HPDE6-E6E7 (cell line): ENCODE data around the gene HLA-DPA1.

Experiments
- DNase-seq: peaks from one replicate; pipeline ENCODE4 v3.0.0; 2011; ENCODE audit warnings: missing footprints; ENCODE audit errors: extremely low spot score

HLA-DPA1 gene

DNA sequence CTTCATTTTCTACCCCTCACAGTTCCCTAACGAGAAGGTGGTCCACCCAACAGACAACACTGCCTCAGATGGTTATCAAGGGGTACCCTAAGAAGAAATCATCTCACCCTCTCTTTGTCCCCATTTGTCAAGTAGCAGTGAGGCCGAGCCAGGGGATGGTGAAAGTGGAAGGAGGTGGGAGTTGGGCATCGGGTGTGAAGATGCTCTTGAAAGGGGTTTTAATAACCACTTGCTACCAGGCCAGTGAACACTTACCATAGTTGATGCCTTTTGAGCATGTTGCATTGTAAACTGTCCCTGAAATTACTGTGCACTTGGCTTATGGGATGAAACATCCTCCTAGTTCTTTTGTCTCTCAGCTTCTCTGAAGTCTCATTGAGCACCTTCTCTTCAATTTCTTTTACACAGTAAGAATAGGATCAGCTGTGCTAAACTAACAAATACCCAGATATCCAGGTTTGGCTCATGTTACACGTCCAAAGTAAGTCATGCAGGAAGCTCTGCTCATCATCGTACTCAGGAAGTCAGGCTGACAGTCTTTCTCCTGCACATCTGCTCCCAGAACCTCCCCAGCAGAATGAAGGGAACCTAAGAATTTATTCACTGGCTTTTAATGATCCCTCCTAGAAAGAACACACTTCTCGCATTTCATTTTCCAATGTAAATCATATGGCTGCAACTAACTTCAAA is 15.6 kb upstream of the HLA-DPA1 start:
- no peak for DNase-seq

DNA sequence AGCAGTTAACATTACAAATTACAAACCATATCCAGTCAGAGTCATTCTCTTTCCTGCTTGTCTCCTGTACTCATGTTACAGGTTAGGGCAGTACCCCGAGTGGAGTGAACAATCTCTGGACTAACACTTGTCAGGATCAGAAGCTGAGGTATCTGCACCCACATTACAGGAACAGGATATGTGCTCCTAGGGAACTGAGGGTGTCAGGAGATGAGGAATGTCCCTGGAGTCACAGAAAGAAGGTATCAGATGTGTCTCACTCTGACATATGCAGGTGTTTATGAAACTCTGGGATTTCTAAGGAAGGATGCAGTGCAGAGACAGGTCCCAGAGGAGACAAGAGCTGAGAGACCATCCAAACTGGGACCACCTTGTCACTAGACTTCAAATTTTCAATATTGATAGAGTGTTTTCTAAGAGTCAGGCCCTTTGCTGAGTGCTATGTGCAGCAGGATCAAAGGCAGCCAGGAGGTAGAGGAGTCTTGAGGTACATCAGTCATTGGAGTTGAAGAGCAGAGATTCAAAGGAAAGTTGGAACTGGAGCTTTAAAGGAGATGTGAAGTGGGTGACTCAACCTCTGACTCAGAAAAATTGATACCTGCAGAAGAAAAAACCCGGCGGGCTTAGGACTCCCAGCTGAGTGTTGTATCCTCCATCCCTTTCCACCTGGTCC is 14.9 kb upstream of the HLA-DPA1 start:
- DNase-seq: peak; percentile 42

DNA sequence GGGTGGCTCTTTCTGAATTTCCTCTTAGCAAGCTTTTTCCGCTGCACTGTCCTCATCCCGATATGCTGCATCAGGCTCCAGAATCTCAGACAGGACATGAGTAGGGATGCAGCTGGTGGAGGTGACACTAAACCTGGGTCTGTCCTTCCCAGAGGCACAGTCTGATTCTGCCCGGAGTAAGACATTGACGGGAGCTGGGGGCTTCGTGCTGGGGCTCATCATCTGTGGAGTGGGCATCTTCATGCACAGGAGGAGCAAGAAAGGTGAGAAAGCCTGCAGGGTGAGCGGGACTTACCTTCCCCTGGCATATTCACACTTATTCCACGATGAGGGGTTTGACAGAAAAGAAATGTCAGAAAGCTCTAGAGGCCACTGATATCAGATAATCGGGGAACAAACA is 12.2 kb upstream of the HLA-DPA1 start:
- no peak for DNase-seq

GRCh38 chr6:33082702-33083101 is 9.3 kb upstream of the HLA-DPA1 start:
- DNase-seq: no peak

GRCh38 chr6:33081098-33081824 is 7.8 kb upstream of the HLA-DPA1 start:
- no peak for DNase-seq

- no peak for DNase-seq
Measured at GRCh38 chr6:33080127-33081089, 7.0 kb upstream of the HLA-DPA1 start.

DNA sequence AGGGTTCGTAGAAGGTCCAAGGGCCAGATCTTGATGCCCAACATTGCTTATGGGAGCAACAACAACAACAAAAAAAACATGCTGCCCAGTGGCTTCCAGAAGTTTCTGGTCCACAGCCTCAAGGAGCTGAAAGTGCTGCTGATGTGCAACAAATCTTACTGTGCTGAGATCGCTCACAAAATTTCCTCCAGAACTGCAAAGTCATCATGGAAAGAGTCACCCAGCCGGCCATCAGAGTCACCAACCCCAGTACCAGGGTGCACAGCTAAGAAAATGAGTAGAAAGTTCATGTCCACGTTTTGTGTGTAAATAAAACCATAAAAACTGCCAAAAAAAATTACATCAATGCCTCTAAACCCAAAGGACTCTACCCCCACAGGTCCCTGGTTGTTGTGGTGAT is 6.1 kb upstream of the HLA-DPA1 start:
- no peak for DNase-seq

DNA sequence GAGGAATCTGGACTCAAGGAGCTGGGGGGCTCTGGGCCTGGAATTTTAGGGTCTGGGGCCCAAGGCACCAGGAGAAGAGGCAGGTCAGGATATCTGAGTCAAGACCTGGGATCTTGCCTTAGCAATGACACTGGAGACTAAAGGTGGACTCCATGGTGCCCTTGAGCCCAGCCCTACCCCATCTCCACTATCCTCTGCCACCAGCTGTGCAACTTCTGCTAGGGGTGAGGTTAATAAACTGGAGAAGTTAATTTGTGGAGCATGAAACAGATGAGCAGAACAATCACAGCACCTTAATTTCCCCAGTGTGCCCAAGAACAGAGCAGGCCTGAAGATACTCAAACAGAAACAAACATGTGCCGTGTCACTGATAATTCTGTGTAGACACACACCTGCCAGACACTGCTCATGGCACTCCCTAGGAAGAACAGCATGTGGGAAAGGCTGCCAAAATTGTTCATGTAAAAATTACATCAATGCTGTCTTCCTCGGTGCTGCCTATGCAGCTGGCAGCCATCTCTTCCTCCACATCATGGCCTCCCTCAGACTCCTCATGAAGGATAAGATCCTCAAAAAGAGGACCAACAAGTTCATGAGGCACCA is 5.6 kb upstream of the HLA-DPA1 start:
- DNase-seq: no peak

DNA sequence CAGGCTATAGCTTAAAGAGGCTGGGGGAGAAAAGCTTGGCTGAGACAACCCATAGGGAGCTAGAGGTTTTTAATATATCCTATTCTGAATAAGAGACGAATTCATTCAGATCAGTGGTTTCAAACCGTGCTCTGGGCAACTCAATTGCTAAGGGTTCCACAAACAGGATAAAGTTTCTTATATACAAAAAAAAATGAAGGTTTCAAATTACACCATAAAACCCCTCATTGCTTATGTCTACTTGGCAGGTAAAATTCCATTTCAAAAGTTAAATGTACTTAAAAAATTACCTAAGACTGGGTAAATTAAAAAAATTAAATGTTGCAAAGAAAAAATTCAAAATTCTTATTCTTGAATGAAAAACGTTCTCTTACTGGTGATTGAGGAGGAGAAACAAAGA is 5.0 kb upstream of the HLA-DPA1 start:
- DNase-seq: no peak

- no peak for DNase-seq
Measured at GRCh38 chr6:33077908-33078307, 4.5 kb upstream of the HLA-DPA1 start.

GRCh38 chr6:33076406-33076934 is 3.0 kb upstream of the HLA-DPA1 start:
- no peak for DNase-seq

DNA sequence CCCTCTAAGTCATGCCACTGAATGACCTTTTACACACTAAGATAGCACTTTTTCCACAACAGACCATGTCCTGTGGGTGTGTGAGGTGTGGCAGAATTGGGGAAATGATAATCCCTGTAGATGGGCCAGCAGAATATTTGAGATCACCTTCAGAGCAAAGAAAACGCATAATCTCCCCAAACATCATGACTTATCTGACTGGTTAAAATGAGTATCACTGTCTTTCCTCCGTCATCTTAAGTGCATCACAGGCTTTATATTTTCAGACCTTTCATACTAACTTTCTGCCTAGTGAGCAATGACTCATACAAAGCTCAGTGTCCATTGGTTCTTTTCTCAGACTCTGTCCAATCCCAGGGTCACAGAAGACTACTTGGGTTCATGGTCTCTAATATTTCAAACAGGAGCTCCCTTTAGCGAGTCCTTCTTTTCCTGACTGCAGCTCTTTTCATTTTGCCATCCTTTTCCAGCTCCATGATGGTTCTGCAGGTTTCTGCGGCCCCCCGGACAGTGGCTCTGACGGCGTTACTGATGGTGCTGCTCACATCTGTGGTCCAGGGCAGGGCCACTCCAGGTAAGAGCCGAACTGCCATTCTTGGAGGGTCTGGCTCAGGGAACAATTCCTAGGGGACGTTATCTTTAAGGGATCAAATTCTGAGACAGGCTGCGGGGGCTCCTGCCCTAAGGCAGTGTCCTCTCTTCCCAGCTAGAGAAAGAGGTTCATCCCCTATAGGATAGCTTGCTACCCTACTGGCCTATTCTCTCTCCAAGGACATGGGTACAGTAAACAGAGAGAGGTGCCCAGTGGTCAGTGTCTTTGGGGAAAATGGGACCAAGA is 2.3 kb upstream of the HLA-DPA1 start, which contains the start of gene HLA-DPB1:
Gene HLA-DPB1, plus strand, starts transcription at position 423 of the 838 bp plus-strand sequence. Its CDS starts 52 bp downstream, at position 475.
- peak; percentile 48 for DNase-seq

GRCh38 chr6:33075208-33075567 is 1.7 kb upstream of the HLA-DPA1 start:
- DNase-seq: no peak

DNA sequence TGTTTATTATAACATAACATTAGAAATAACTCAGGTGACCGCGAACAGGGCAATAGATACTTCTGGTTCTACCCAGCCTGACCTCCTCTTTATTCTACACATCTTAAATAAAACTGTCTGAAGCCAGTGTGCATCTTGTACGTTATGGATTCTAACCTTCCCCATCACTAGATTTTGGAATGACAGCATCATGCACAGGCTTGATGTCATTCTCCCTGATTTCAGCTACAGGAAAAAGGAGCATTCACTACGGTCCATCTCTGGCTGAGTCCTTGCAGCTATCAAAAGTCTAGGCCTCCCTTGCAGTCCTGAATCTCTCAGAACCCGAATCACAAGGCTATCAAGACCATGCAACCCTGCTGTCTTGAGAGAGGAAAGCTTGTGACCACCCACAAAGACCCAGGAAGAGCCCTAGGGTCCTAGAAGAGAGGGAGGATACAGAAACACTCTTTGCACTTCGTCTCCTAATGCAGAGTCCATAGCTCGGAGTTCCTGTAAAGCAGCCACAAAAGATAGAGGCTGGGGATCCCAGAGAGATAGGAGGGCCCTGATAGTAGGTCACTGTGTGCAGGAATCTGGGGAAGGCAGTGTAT is 845 bp downstream of the HLA-DPA1 start:
- DNase-seq: no peak

- no peak for DNase-seq
Measured at GRCh38 chr6:33071569-33071968, 1.9 kb downstream of the HLA-DPA1 start.

DNA sequence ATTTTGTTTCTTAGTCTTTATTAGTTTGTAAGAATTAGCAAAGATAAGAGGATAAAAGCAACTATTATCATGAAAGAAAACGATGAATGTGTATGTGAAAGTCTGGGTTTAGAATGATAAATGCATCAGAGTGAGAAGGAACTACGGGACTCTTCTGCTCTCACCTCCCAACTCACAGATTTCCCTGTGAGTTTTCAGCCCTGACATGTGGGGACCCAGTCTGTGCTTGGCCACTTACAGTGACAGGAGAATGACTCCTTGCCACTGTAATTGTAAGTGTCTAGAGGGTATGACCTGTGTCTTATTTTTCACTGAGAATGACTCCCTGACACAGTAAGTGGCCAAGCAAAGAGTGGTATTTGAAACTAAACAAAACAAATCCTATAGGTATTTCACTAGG is 2.5 kb downstream of the HLA-DPA1 start:
- DNase-seq: no peak

GRCh38 chr6:33069021-33069738 is 4.3 kb downstream of the HLA-DPA1 start:
- no peak for DNase-seq

GRCh38 chr6:33066917-33067521 is 6.4 kb downstream of the HLA-DPA1 start:
- no peak for DNase-seq

DNA sequence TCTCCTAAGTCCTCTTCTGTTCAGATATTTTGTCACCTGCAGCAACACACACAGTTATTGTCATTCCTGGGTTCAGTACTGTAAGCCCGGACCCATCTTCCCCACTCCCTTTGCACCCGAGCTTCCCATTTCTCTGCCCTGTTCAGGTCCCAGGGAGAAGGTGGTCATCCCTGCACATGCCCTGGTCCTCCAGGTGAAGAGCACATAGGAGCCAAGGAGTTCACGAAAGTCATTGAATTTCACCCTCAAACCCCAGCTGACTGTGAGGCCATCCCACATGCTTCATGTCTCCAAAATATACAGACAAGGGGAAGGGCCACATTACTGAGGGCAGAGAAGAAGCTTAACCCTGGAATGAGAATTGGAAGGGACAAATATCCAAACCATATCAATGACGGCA is 8.1 kb downstream of the HLA-DPA1 start:
- no peak for DNase-seq
